ENCODE results near the gene SAP30BP.

DNA sequence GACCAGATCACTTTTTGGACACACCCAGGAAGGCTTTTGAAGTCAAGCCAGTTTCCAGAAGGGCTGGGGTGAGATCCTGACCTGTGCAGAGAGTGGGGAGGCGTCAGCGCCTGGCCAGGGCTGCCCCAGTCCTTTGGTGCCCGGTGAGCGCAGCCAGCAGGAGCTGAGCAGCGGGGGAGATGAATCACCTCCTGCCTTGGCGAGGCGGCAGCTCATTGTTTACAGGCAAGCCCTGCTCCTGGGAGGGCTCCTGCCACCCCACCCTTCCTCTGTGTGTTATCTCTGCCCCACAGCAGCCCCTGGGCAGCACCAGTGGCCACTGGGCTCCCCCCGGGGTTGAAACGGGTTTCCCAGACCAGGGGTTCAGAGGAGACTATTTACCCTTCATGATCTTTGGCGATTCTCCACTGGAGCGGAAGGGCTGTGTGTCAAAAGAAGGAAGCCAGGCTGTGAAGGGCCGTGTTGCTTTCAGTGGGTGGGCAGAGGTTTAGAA lies 40.0 kb downstream of the SAP30BP start:
- TF ChIP-seq, protein P1, sequence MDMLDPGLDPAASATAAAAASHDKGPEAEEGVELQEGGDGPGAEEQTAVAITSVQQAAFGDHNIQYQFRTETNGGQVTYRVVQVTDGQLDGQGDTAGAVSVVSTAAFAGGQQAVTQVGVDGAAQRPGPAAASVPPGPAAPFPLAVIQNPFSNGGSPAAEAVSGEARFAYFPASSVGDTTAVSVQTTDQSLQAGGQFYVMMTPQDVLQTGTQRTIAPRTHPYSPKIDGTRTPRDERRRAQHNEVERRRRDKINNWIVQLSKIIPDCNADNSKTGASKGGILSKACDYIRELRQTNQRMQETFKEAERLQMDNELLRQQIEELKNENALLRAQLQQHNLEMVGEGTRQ (IDR thresholded peaks at IDR 0.05): no peak
- TF ChIP-seq SREBF2 (IDR thresholded peaks at IDR 0.05): no peak

All from A549 (cell line).